GM18520 (cell line): Measurements from ENCODE around the gene KLK10.

Experiments used
- ATAC-seq: cut with Tn5 transposase; IDR thresholded peaks from one replicate; pipeline ENCODE4 v1.9.1; 2021; ENCODE audit not compliant: unreplicated experiment

The KLK10 gene

GRCh38 chr19:51019544-51019925 lies at the start of gene KLK10:
TSS of gene KLK10 (minus strand) at chr19:51019709. CDS start at chr19:51019130, 579 bp downstream.
- ATAC-seq: no peak

GRCh38 chr19:51066393-51067186 lies 47.1 kb upstream of the KLK10 start:
- no peak for ATAC-seq

GRCh38 chr19:51065221-51065960 lies 45.9 kb upstream of the KLK10 start:
- no peak for ATAC-seq

GRCh38 chr19:51064534-51065220 lies 45.2 kb upstream of the KLK10 start, which contains the start of gene KLK13:
TSS of gene KLK13 (minus strand) at chr19:51065092. CDS start at chr19:51065067, 25 bp downstream.
- no peak for ATAC-seq

- ATAC-seq: no peak
Measured at GRCh38 chr19:51063664-51064063, 44.2 kb upstream of the KLK10 start.

- no peak for ATAC-seq
Measured at GRCh38 chr19:51060973-51061372, 41.5 kb upstream of the KLK10 start.

- ATAC-seq: no peak
Measured at GRCh38 chr19:51060336-51060735, 40.8 kb upstream of the KLK10 start.

- ATAC-seq: no peak
Measured at GRCh38 chr19:51059715-51060114, 40.2 kb upstream of the KLK10 start.

- no peak for ATAC-seq
Measured at GRCh38 chr19:51055866-51056265, 36.4 kb upstream of the KLK10 start.

- ATAC-seq: no peak
Measured at GRCh38 chr19:51047031-51047335, 27.5 kb upstream of the KLK10 start.

- no peak for ATAC-seq
Measured at GRCh38 chr19:51044327-51044726, 24.8 kb upstream of the KLK10 start.

- ATAC-seq: no peak
Measured at GRCh38 chr19:51043497-51043896, 24.0 kb upstream of the KLK10 start.

- ATAC-seq: no peak
Measured at GRCh38 chr19:51040151-51040550, 20.6 kb upstream of the KLK10 start.

GRCh38 chr19:51036519-51036918 lies 17.0 kb upstream of the KLK10 start:
- no peak for ATAC-seq

GRCh38 chr19:51034704-51035103 lies 15.2 kb upstream of the KLK10 start, which contains the start of gene KLK12:
TSS of gene KLK12 (minus strand) at chr19:51035002. CDS start at chr19:51034621, 381 bp downstream.
- ATAC-seq: no peak

- ATAC-seq: no peak
Measured at GRCh38 chr19:51031880-51032225, 12.3 kb upstream of the KLK10 start.

- no peak for ATAC-seq
Measured at GRCh38 chr19:51031220-51031879, 11.8 kb upstream of the KLK10 start.

- ATAC-seq: no peak
Measured at GRCh38 chr19:51030631-51031030, 11.1 kb upstream of the KLK10 start.

GRCh38 chr19:51029718-51030117 lies 10.2 kb upstream of the KLK10 start:
- ATAC-seq: no peak

GRCh38 chr19:51027873-51028272 lies 8.4 kb upstream of the KLK10 start:
- no peak for ATAC-seq

GRCh38 chr19:51027126-51027806 lies 7.8 kb upstream of the KLK10 start:
- ATAC-seq: no peak
